Mesendoderm (in vitro differentiated cells): ENCODE data around the gene ZBTB3.
A peak's percentile ranks its signal among the peaks of the same experiment; 100 is the strongest.

Source experiments
- DNase-seq: peaks from one replicate; pipeline ENCODE4 v3.0.0; 2013
- H2AK5ac ChIP-seq: 2 replicates; pipeline ENCODE4 v1.6.1; 2013; ENCODE audit warnings: low read length, inconsistent platforms
- H2BK120ac ChIP-seq: 2 replicates; pipeline ENCODE4 v1.6.1; 2013; ENCODE audit warnings: low read depth, mild to moderate bottlenecking, low read length, moderate library complexity, mixed read lengths
- H2BK15ac ChIP-seq: replicated peaks from 2 replicates; pipeline ENCODE4 v1.6.1; 2013; ENCODE audit warnings: low read depth, mild to moderate bottlenecking, moderate library complexity
- H2BK5ac ChIP-seq: 2 replicates; pipeline ENCODE4 v1.6.1; 2013; ENCODE audit warnings: low read length, inconsistent platforms
- H3K18ac ChIP-seq: 2 replicates; pipeline ENCODE4 v1.6.1; 2013; ENCODE audit warnings: mild to moderate bottlenecking, low read length, mixed read lengths
- H3K23ac ChIP-seq: one replicate; pipeline ENCODE4 v1.6.1; 2013; ENCODE audit warnings: low read length
- H3K27ac ChIP-seq: 2 replicates; pipeline ENCODE4 v1.5.1; 2013; ENCODE audit warnings: low read depth, mild to moderate bottlenecking, inconsistent platforms, low read length, moderate library complexity
- H3K27me3 ChIP-seq: 2 replicates; pipeline ENCODE4 v1.6.1; 2013; ENCODE audit warnings: low read length, control low read depth, mild to moderate bottlenecking, inconsistent platforms; ENCODE audit not compliant: insufficient read depth, poor library complexity
- H3K36me3 ChIP-seq: 2 replicates; pipeline ENCODE4 v1.6.1; 2013; ENCODE audit warnings: low read length, inconsistent platforms; ENCODE audit not compliant: control insufficient read depth, insufficient read depth
- H3K4ac ChIP-seq: one replicate; pipeline ENCODE4 v1.6.1; 2013; ENCODE audit warnings: low read depth, mild to moderate bottlenecking, low read length, moderate library complexity
- H3K4me1 ChIP-seq: 2 replicates; pipeline ENCODE4 v1.6.1; 2013; ENCODE audit warnings: low read depth, low read length, inconsistent platforms; ENCODE audit not compliant: control insufficient read depth
- H3K4me2 ChIP-seq: 2 replicates; pipeline ENCODE4 v1.6.1; 2013; ENCODE audit warnings: low read length
- H3K4me3 ChIP-seq: 2 replicates; pipeline ENCODE4 v1.5.1; 2013; ENCODE audit warnings: mild to moderate bottlenecking, low read length
- H3K56ac ChIP-seq: one replicate; pipeline ENCODE4 v1.6.1; 2013; ENCODE audit warnings: low read length
- H3K79me1 ChIP-seq: 2 replicates; pipeline ENCODE4 v1.6.1; 2013; ENCODE audit warnings: low read length, inconsistent platforms
- H3K79me2 ChIP-seq: 2 replicates; pipeline ENCODE4 v1.6.1; 2013; ENCODE audit warnings: mild to moderate bottlenecking, low read length; ENCODE audit not compliant: control insufficient read depth, insufficient read depth
- H3K9ac ChIP-seq: 2 replicates; pipeline ENCODE4 v1.6.1; 2013; ENCODE audit warnings: low read length, inconsistent platforms
- H4K5ac ChIP-seq: one replicate; pipeline ENCODE4 v1.6.1; 2013; ENCODE audit warnings: low read length
- H4K8ac ChIP-seq: one replicate; pipeline ENCODE4 v1.6.1; 2013; ENCODE audit warnings: low read depth, mild to moderate bottlenecking, control low read depth, low read length, moderate library complexity
- WGBS: extraction: QIAGEN DNeasy Blood & Tissue Kit; methylation state at CpG from one replicate; pipeline ENCODE4 v1.1.7; 2013; ENCODE audit warnings: low lambda C conversion rate, missing lambda C conversion rate; ENCODE audit not compliant: insufficient coverage; ENCODE audit errors: extremely low coverage; 5-methylcytosine and 5-hydroxymethylcytosine counted together

The ZBTB3 gene

DNA sequence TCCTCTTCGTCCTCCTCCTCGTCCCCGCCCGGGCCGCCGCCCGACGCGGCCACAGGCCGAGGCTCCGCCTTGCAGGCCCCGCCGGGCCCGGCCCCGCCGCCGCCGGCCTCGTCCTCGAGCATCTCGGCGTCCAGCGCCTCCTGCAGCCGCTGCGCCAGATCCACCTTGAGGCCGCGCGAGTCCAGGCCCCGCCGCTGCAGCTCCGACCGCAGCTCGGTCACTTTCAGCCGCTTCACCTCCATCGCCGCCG, 27.1 kb downstream of the ZBTB3 start:
- Histone ChIP-seq H3K23ac (peak overlapping the region; percentile 98), H4K5ac (no peak overlapping the region), H2AK5ac (no peak overlapping the region), H3K36me3 (peaks cover 17% of the 10 kb centered on the region), H3K4ac (peak overlapping the region; percentile 97), H3K18ac (peak overlapping the region; percentile 77), H3K4me2 (peak overlapping the region; percentile 94), H2BK15ac (no peak overlapping the region), H2BK120ac (no peak overlapping the region), H4K8ac (no peak overlapping the region), H3K79me1 (peaks cover 14% of the 10 kb centered on the region), H3K56ac (peak overlapping the region; percentile 100), H3K27ac (peak overlapping the region; percentile 93), H3K27me3 (no peaks in the 10 kb centered on the region), H2BK5ac (no peak overlapping the region), H3K4me3 (peak overlapping the region; percentile 58), H3K9ac (peak overlapping the region; percentile 94), H3K79me2 (peaks cover 57% of the 10 kb centered on the region), H3K4me1 (peaks cover 3% of the 10 kb centered on the region)
- no peak for DNase-seq
- no CpG with 5 or more reads among the region's 37 CpGs for WGBS

DNA sequence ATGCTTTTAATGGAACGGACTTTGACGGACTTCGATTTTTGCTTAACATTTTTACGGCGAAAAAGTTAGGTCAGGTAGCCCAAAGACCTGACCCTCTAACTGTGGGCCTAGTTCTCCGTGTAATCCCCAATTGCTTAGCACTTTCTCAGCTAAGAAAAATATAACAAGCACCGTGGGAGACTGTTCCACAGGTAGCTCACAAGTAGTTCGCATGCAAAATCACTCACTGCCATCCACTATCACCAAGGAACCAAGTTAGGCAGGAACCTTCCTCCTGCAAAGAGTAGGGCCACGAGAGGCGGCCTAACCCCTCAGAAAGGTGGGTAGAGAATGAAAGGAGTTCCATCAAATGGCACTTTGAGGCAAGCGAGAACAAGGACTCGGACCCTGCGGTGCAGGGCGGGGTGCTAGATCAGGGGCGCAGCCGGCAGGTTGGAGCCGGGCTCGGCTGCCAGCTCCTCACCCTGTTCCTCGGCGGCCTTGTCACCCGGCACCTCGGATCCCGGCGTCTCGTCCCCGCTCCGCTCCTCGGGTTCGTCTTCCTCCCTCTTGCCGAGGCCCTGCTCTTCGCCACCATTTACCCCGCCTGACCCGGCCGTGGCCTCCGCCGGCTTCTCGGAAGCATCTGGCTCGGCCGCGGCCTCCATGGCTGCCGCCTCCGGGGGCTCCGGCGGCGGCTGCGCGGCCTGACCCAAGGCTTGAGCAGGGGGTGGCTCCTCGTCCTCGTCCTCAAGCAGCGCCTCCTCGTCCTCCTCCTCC, 27.6 kb downstream of the ZBTB3 start:
- H3K9ac ChIP-seq = peak overlapping the region; percentile 94
- H3K4me3 ChIP-seq = peak overlapping the region; percentile 58
- DNase-seq = peak; percentile 16
- no peaks in the 10 kb centered on the region for H3K27me3 ChIP-seq
- peak overlapping the region; percentile 77 for H3K18ac ChIP-seq
- H3K4me1 ChIP-seq = peaks cover 3% of the 10 kb centered on the region
- H3K56ac ChIP-seq = peak overlapping the region; percentile 100
- peak overlapping the region; percentile 93 for H3K27ac ChIP-seq
- peak overlapping the region; percentile 98 for H3K23ac ChIP-seq
- peak overlapping the region; percentile 97 for H3K4ac ChIP-seq
- no peak overlapping the region for H4K5ac ChIP-seq
- peaks cover 57% of the 10 kb centered on the region for H3K79me2 ChIP-seq
- peaks cover 21% of the 10 kb centered on the region for H3K36me3 ChIP-seq
- H3K79me1 ChIP-seq = peaks cover 16% of the 10 kb centered on the region
- H3K4me2 ChIP-seq = peak overlapping the region; percentile 94
- H2AK5ac ChIP-seq = no peak overlapping the region
- no peak overlapping the region for H2BK15ac ChIP-seq
- H4K8ac ChIP-seq = no peak overlapping the region
- no peak overlapping the region for H2BK120ac ChIP-seq
- no CpG with 5 or more reads among the region's 51 CpGs for WGBS
- no peak overlapping the region for H2BK5ac ChIP-seq

DNA sequence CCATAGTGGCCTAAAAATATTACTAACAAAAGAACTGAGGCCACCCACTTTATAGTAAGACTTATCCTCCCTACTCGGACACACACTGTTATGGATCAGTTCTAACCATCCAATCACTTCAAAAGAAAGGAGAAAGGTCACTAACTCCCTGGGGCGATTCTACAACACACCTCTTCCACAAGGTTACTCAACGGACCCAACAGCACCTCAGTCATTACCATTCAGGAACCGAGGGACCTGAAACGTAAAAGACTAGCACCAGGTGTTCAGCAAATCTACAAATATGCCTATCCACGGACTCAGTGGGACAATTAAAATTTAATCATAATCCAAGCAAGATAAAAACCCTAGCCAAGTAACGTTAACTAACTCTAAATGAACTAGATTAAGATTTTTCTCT, 28.3 kb downstream of the ZBTB3 start:
- Histone ChIP-seq H2BK15ac (no peak overlapping the region), H3K9ac (peak overlapping the region; percentile 94), H2AK5ac (no peak overlapping the region), H4K5ac (no peak overlapping the region), H3K4me3 (peak overlapping the region; percentile 58), H3K27ac (no peak overlapping the region), H2BK120ac (no peak overlapping the region), H3K4me1 (peaks cover 3% of the 10 kb centered on the region), H3K4ac (no peak overlapping the region), H4K8ac (no peak overlapping the region), H3K79me2 (peaks cover 53% of the 10 kb centered on the region), H3K23ac (no peak overlapping the region), H3K56ac (peak overlapping the region; percentile 100), H3K4me2 (peak overlapping the region; percentile 94), H3K36me3 (peaks cover 26% of the 10 kb centered on the region), H3K79me1 (peaks cover 16% of the 10 kb centered on the region), H3K27me3 (no peaks in the 10 kb centered on the region), H3K18ac (no peak overlapping the region), H2BK5ac (no peak overlapping the region)
- peak; percentile 41 for DNase-seq
- WGBS = no CpG with 5 or more reads among the region's 7 CpGs

DNA sequence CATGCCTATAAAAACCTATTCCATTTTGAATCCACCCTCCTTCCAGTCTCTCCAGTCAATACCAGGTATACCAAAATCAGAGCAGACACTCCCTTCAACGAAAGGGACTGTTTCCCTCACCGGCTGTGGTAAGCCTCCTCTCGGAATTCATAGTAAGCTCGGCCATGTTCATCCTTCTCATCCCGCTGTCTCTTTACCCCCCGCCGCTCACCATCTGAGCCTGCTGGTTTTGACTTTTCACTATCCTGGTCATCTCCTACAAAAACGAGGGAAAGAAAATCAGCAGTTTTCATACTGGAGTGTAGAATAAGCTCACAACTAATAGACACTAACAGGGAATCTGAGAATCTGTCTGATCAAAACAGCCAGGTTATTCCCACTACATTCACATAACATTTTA, 29.8 kb downstream of the ZBTB3 start:
- Histone ChIP-seq H3K27ac (no peak overlapping the region), H3K4ac (no peak overlapping the region), H3K4me2 (no peak overlapping the region), H3K9ac (peak overlapping the region; percentile 54), H3K4me1 (peaks cover 3% of the 10 kb centered on the region), H2BK120ac (no peak overlapping the region), H3K4me3 (no peak overlapping the region), H3K27me3 (no peaks in the 10 kb centered on the region), H3K36me3 (peaks cover 32% of the 10 kb centered on the region), H3K18ac (no peak overlapping the region), H3K56ac (peak overlapping the region; percentile 56), H3K79me2 (peaks cover 46% of the 10 kb centered on the region), H2AK5ac (no peak overlapping the region), H2BK15ac (no peak overlapping the region), H3K23ac (no peak overlapping the region), H4K8ac (no peak overlapping the region), H2BK5ac (no peak overlapping the region), H3K79me1 (peaks cover 16% of the 10 kb centered on the region), H4K5ac (no peak overlapping the region)
- no CpG with 5 or more reads among the region's 8 CpGs for WGBS
- DNase-seq = no peak

DNA sequence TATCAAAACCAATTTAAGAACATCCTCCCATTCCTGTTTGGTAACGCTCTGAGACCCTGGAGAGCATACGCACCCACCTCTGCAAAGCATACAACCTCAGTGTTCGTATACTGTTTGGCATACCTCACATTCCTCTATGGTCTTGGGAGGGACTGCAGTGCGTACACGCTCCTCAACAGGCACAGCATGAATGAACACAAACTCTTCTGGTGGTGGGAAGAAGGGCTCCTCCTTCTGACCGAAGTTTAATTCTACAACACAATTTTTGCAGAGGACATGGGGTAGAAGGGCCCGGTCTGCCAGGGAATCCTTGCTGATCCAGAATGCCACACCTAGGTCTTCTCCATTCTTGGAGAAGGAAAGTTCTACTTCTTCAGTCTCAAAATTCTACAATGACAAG, 32.0 kb downstream of the ZBTB3 start:
- H4K5ac ChIP-seq = no peak overlapping the region
- H3K4me2 ChIP-seq = no peak overlapping the region
- H3K27me3 ChIP-seq = no peaks in the 10 kb centered on the region
- H2BK5ac ChIP-seq = no peak overlapping the region
- H3K4me1 ChIP-seq = peaks cover 3% of the 10 kb centered on the region
- H3K9ac ChIP-seq = no peak overlapping the region
- peaks cover 16% of the 10 kb centered on the region for H3K79me1 ChIP-seq
- no peak overlapping the region for H3K4me3 ChIP-seq
- no CpG with 5 or more reads among the region's 7 CpGs for WGBS
- H4K8ac ChIP-seq = no peak overlapping the region
- no peak overlapping the region for H3K4ac ChIP-seq
- no peak overlapping the region for H2AK5ac ChIP-seq
- no peak overlapping the region for H2BK15ac ChIP-seq
- H3K79me2 ChIP-seq = peaks cover 40% of the 10 kb centered on the region
- H3K18ac ChIP-seq = no peak overlapping the region
- peak; percentile 73 for DNase-seq
- H3K27ac ChIP-seq = no peak overlapping the region
- no peak overlapping the region for H3K56ac ChIP-seq
- no peak overlapping the region for H2BK120ac ChIP-seq
- peaks cover 37% of the 10 kb centered on the region for H3K36me3 ChIP-seq
- H3K23ac ChIP-seq = no peak overlapping the region
